DND-41 (cell line): ENCODE measurements around the gene HOTAIR.

ENCODE experiments used
- ATAC-seq: fragments of 200-7000 bp; cut with Tn5 transposase; 3 replicates; pipeline ENCODE4 v1.9.1; 2021; ENCODE audit warnings: low read depth; ENCODE audit not compliant: insufficient read depth
- DNase-seq: peaks from one replicate; pipeline ENCODE4 v3.0.0-alpha.2; 2020
- H2AFZ ChIP-seq: 2 replicates; pipeline ENCODE4 v1.6.0; 2012; ENCODE audit warnings: low read depth, low read length
- H3K27ac ChIP-seq: 2 replicates; pipeline ENCODE4 v1.5.1; 2012; ENCODE audit warnings: low read length, inconsistent platforms
- H3K27me3 ChIP-seq: fragments of 200-600 bp; sonication (generic); 2 replicates; pipeline ENCODE4 v1.6.0; 2012; ENCODE audit warnings: low read length, mild to moderate bottlenecking, inconsistent platforms; ENCODE audit not compliant: insufficient read depth, poor library complexity
- H3K36me3 ChIP-seq: 2 replicates; pipeline ENCODE4 v1.5.1; 2012; ENCODE audit warnings: low read length, inconsistent platforms; ENCODE audit not compliant: insufficient read depth
- H3K4me1 ChIP-seq: 2 replicates; pipeline ENCODE4 v1.5.1; 2012; ENCODE audit warnings: mild to moderate bottlenecking, low read length; ENCODE audit not compliant: insufficient read depth
- H3K4me2 ChIP-seq: 2 replicates; pipeline ENCODE4 v1.6.0; 2012; ENCODE audit warnings: mild to moderate bottlenecking, moderate library complexity, low read length, inconsistent platforms; ENCODE audit not compliant: insufficient read depth
- H3K4me3 ChIP-seq, 2 experiments: fragments of 200-600 bp in 1 of 2; shearing (Covaris generic) in 1 of 2; 2 replicates each; pipeline ENCODE4 v1.5.1; 2012 to 2016; ENCODE audit warnings: inconsistent platforms in 2 of 2, low read length in 2 of 2, mild to moderate bottlenecking in 2 of 2, low read depth in 1 of 2, moderate library complexity in 1 of 2
- H3K79me2 ChIP-seq: 2 replicates; pipeline ENCODE4 v1.6.0; 2012; ENCODE audit warnings: low read length, inconsistent platforms; ENCODE audit not compliant: insufficient read depth
- H3K9ac ChIP-seq: 2 replicates; pipeline ENCODE4 v1.6.0; 2012; ENCODE audit warnings: low read depth, mild to moderate bottlenecking, inconsistent platforms, low read length, moderate library complexity
- H3K9me3 ChIP-seq: 2 replicates; pipeline ENCODE4 v1.5.1; 2012; ENCODE audit warnings: low read length, moderate library complexity, mild to moderate bottlenecking, inconsistent platforms; ENCODE audit not compliant: insufficient read depth, severe bottlenecking
- H4K20me1 ChIP-seq: 2 replicates; pipeline ENCODE4 v1.6.0; 2012; ENCODE audit warnings: low read length; ENCODE audit not compliant: insufficient read depth
- CTCF ChIP-seq: IDR thresholded peaks from 2 replicates; pipeline ENCODE4 v1.5.1; 2012; ENCODE audit warnings: borderline replicate concordance, low read length, moderate library complexity, mild to moderate bottlenecking; ENCODE audit not compliant: poor library complexity, severe bottlenecking; ENCODE audit errors: extremely low read depth
- EZH2 ChIP-seq: IDR thresholded peaks from 3 replicates; pipeline ENCODE4 v1.6.1; 2012; ENCODE audit warnings: borderline replicate concordance, low read depth, mild to moderate bottlenecking, moderate library complexity, low read length, inconsistent platforms; ENCODE audit not compliant: severe bottlenecking

HOTAIR gene

GRCh38 chr12:53975064-53975471, 314 bp upstream of the HOTAIR start:
- no peaks in the 10 kb centered on the region for H4K20me1 ChIP-seq
- H3K36me3 ChIP-seq, result no peaks in the 10 kb centered on the region
- H3K9me3 ChIP-seq, result no peaks in the 10 kb centered on the region
- no peak overlapping the region for H3K4me2 ChIP-seq
- H3K27me3 ChIP-seq, result peaks cover 43% of the 10 kb centered on the region
- H2AFZ ChIP-seq, result no peak overlapping the region
- no peaks in the 10 kb centered on the region for H3K79me2 ChIP-seq
- peaks cover 5% of the 10 kb centered on the region for H3K4me1 ChIP-seq
- no peak for DNase-seq
- no peak for ATAC-seq
- H3K27ac ChIP-seq, result no peak overlapping the region
- TF ChIP-seq CTCF, result no peak
- TF ChIP-seq EZH2, result no peak
- no peak overlapping the region for H3K9ac ChIP-seq
- no peak overlapping the region for H3K4me3 ChIP-seq

GRCh38 chr12:53973236-53974042, 1.3 kb downstream of the HOTAIR start:
- H3K9ac ChIP-seq, result no peak overlapping the region
- H2AFZ ChIP-seq, result no peak overlapping the region
- H4K20me1 ChIP-seq, result no peaks in the 10 kb centered on the region
- H3K4me2 ChIP-seq, result no peak overlapping the region
- H3K9me3 ChIP-seq, result no peaks in the 10 kb centered on the region
- ATAC-seq, result no peak
- H3K79me2 ChIP-seq, result no peaks in the 10 kb centered on the region
- TF ChIP-seq EZH2 (no peak), CTCF (no peak)
- no peak overlapping the region for H3K27ac ChIP-seq
- H3K27me3 ChIP-seq, result peaks cover 44% of the 10 kb centered on the region
- H3K4me3 ChIP-seq, result no peak overlapping the region
- H3K36me3 ChIP-seq, result no peaks in the 10 kb centered on the region
- no peak for DNase-seq
- H3K4me1 ChIP-seq, result peaks cover 5% of the 10 kb centered on the region

GRCh38 chr12:53972722-53973235, 2.0 kb downstream of the HOTAIR start, which contains the start of gene HOXC11:
Gene HOXC11 (plus strand): TSS chr12:53973126. CDS start chr12:53973242, 116 bp downstream.
- Histone ChIP-seq H3K27ac (no peak within 1 kb of the TSS), H3K4me2 (no peak within 1 kb of the TSS), H3K4me3 (no peak within 1 kb of the TSS), H3K9ac (no peak within 1 kb of the TSS), H4K20me1 (no peaks in the 10 kb centered on the region), H3K27me3 (peaks cover 42% of the 10 kb centered on the region), H2AFZ (no peak within 1 kb of the TSS), H3K9me3 (no peaks in the 10 kb centered on the region), H3K36me3 (no peaks in the 10 kb centered on the region), H3K4me1 (peaks cover 1% of the 10 kb centered on the region; the same call in 1 of the 2 replicates), H3K79me2 (no peaks in the 10 kb centered on the region)
- no peak for TF ChIP-seq CTCF
- TF ChIP-seq EZH2, result no peak
- DNase-seq, result no peak
- ATAC-seq, result no peak
